Brain microvascular endothelial cell (primary cell): ENCODE results near the gene DAND5.

Experiments used
- DNase-seq: peaks from one replicate; pipeline ENCODE4 v3.0.0-alpha.2; 2020
- H3K27ac ChIP-seq: fragments of 250-450 bp; sonication (Bioruptor Pico); 2 replicates; pipeline ENCODE4 v1.5.1; 2020; ENCODE audit warnings: mild to moderate bottlenecking, moderate library complexity
- H3K27me3 ChIP-seq: fragments of 250-450 bp; sonication (Bioruptor Pico); replicated peaks from 2 replicates; pipeline ENCODE4 v1.5.1; 2020; ENCODE audit warnings: mild to moderate bottlenecking
- H3K36me3 ChIP-seq: fragments of 250-450 bp; sonication (Bioruptor Pico); replicated peaks from 2 replicates; pipeline ENCODE4 v1.5.1; 2020; ENCODE audit warnings: mild to moderate bottlenecking
- H3K4me3 ChIP-seq: 2 replicates; pipeline ENCODE4 v1.5.1; 2011; ENCODE audit warnings: low read depth, mild to moderate bottlenecking, control low read depth, low read length, moderate library complexity
- in situ Hi-C: cut with HindIII; loops from 2 replicates; pipeline ENCODE4 v1.10.0; 2017; ENCODE audit warnings: low sequenced_read_pairs, low pct_ligation_motif_present
- TF ChIP-seq, protein P1 (sequence below): IDR thresholded peaks from 2 replicates; pipeline ENCODE4 v1.5.1; 2011; ENCODE audit warnings: low read depth, mild to moderate bottlenecking, moderate library complexity, low read length, control low read depth, inconsistent platforms; ENCODE audit errors: missing control alignments

DAND5 gene, protein sequence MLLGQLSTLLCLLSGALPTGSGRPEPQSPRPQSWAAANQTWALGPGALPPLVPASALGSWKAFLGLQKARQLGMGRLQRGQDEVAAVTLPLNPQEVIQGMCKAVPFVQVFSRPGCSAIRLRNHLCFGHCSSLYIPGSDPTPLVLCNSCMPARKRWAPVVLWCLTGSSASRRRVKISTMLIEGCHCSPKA

DNA sequence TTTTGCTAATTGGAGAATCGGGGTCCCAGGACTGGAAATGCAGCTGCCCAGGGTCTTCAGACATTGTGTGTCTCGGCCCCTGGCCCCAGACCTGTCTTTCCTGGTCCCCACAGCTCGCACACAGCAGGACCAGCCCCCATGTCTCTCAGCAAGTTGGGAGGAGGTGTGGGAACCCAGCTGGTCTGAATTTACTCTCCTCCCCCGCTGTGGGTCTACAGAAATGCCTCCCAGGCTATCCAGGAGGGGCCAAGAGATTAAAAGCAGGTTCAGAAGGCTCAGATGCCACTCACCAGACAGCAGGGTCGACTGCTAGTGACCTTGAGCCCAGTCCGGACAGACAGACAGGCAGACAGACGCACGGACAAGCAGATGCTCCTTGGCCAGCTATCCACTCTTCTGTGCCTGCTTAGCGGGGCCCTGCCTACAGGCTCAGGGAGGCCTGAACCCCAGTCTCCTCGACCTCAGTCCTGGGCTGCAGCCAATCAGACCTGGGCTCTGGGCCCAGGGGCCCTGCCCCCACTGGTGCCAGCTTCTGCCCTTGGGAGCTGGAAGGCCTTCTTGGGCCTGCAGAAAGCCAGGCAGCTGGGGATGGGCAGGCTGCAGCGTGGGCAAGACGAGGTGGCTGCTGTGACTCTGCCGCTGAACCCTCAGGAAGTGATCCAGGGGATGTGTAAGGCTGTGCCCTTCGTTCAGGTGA is at the start of gene DAND5:
DAND5 (plus strand) TSS at position 285 of the 697 bp plus-strand sequence; CDS start at position 370, 85 bp downstream.
- Histone ChIP-seq H3K36me3 (no peaks in the 10 kb centered on the region), H3K27ac (no peak within 1 kb of the TSS), H3K27me3 (no peaks in the 10 kb centered on the region), H3K4me3 (no peak within 1 kb of the TSS)
- TF ChIP-seq, protein P1, sequence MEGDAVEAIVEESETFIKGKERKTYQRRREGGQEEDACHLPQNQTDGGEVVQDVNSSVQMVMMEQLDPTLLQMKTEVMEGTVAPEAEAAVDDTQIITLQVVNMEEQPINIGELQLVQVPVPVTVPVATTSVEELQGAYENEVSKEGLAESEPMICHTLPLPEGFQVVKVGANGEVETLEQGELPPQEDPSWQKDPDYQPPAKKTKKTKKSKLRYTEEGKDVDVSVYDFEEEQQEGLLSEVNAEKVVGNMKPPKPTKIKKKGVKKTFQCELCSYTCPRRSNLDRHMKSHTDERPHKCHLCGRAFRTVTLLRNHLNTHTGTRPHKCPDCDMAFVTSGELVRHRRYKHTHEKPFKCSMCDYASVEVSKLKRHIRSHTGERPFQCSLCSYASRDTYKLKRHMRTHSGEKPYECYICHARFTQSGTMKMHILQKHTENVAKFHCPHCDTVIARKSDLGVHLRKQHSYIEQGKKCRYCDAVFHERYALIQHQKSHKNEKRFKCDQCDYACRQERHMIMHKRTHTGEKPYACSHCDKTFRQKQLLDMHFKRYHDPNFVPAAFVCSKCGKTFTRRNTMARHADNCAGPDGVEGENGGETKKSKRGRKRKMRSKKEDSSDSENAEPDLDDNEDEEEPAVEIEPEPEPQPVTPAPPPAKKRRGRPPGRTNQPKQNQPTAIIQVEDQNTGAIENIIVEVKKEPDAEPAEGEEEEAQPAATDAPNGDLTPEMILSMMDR = no peak
- in situ Hi-C loops = no loop called here
- DNase-seq = no peak

DNA sequence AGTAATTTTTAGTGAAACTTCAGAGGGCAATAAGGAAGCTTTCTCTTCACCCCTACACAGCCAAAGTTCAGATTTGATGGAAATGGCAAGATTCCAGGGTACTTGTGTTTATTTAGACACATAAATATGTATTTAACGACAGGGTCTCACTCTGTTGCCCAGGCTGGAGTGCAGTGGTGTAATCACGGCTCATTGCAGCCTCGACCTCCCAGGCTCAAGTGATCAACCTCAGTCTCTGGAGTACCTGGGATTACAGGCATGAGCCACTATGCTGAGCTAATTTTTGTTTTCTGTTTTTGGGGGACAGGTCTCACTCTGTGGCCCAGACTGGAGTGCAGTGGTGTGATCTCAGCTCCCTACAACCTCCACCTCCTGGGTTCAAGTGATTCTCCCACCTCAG is 48.3 kb upstream of the DAND5 start:
- TF ChIP-seq, protein P1 = no peak
- H3K4me3 ChIP-seq = no peak overlapping the region
- DNase-seq = no peak
- no peaks in the 10 kb centered on the region for H3K27me3 ChIP-seq
- H3K36me3 ChIP-seq = peaks cover 34% of the 10 kb centered on the region
- in situ Hi-C loops = no loop called here
- H3K27ac ChIP-seq = no peak overlapping the region

DNA sequence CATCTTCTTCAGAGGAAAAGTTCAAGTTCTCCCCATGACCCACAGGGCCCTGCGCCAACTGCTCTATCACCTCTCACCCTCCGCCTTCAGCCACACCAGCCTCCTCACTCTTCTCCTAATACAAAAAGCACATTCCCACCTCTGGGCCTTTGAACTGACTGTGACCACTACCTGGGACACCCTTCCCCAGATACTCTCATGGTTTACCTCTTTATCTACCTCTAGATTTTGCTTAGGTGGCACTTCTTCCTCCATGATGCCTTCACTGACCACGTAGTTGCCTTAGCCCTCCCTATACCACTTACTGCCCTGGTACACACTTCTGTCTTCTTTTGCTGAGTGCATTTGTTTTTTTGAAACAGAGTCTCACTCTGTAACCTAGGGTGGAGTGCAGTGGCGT is 46.4 kb upstream of the DAND5 start:
- Histone ChIP-seq H3K27ac (no peak overlapping the region), H3K4me3 (no peak overlapping the region), H3K36me3 (peaks cover 46% of the 10 kb centered on the region), H3K27me3 (no peaks in the 10 kb centered on the region)
- in situ Hi-C loops = no loop called here
- DNase-seq = no peak
- TF ChIP-seq, protein P1 = no peak

DNA sequence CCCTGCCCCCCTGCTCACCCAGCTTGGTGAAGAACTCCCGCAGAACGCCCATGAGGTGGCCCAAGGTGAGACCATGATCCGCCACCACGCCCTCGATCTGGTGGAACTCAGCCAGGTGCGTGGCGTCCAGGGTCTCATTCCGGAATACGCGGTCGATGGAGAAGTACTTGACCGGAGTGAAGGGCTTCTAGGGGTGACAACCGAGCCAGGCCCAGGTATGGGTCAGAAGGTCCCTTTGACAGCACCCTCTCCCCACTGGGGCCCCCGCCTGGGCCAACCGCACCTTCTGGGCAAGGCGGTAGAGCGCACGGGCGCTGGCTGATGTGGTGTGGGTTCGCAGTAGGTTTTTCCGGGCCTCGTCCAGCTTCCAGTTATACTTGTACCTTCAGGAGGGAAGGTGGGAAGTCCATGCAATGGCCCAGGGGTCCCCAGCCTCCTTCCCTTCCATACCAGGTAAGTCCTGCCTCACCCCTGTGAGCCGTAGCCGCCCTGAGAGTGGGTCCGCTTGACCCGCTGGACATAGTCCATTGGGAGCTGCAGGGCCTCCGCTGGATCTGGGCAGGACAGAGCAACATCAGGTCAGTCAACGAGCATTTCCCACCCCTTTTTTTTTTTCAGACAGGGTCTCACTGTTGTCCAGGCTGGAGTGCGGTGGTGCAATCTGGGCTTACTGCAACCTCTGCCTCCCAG is 44.6 kb upstream of the DAND5 start:
- H3K4me3 ChIP-seq = no peak overlapping the region
- TF ChIP-seq, protein P1 = no peak
- DNase-seq = no peak
- peaks cover 63% of the 10 kb centered on the region for H3K36me3 ChIP-seq
- H3K27ac ChIP-seq = no peak overlapping the region
- H3K27me3 ChIP-seq = no peaks in the 10 kb centered on the region
- in situ Hi-C loops = no loop called here

DNA sequence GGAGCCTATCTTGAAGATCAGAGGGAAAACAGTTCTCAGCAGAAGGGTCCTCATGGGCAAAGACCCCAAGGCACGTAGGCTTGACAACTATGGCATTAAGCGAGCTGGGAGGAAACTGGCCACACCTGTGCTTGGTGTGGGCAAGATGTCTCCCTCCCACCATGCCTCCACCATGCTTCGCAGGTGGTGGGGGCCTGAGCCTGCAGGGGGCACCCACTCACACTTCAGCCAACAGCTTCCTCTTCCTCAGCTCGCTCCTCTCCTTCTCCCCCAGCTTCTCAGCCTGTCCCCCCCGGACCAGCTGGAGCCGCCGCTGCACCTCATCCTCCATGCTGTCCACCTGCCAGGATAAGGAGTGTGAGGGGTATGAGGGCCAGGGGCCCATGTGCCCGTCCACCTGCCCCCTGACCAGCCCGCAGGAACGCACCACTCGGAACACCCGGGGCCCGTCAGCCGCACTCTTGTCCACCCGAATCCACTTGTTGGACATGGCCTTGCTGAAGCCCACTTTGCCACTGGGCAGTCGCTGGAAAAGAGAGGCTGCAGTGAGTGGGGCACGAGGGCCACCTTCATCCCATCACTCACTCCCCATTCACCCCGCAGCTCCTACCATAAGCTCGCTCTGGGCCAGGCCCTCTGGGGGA is 39.3 kb upstream of the DAND5 start:
- in situ Hi-C loops = no loop called here
- no peak overlapping the region for H3K4me3 ChIP-seq
- DNase-seq = no peak
- H3K36me3 ChIP-seq = peaks cover 40% of the 10 kb centered on the region
- TF ChIP-seq, protein P1 = no peak
- no peak overlapping the region for H3K27ac ChIP-seq
- no peaks in the 10 kb centered on the region for H3K27me3 ChIP-seq
